Adrenal gland (tissue), 5 donors: Measurements from ENCODE around the gene HS6ST2.

ENCODE experiments used
- POLR2A ChIP-seq, 2 donors: fragments of 450-650 bp; IDR thresholded peaks; one replicate each; pipeline ENCODE4 v1.6.1; 2017; ENCODE audit warnings: antibody characterized with exemption in 2 of 2, mild to moderate bottlenecking in 2 of 2, moderate library complexity in 1 of 2
- TF ChIP-seq, protein P1 (sequence below), 6 experiments: fragments of 450-650 bp in 4 of 6; fragments of 200-600 bp in 2 of 6; sonication (generic) in 1 of 6; IDR thresholded peaks; 1 replicate in 5 of 6; 2 replicates in 1 of 6; pipeline versions ENCODE4 v1.5.1 to v1.8.0; 2016 to 2021; ENCODE audit warnings: antibody characterized with exemption in 6 of 6, mild to moderate bottlenecking in 2 of 6, moderate library complexity in 1 of 6
- donor health status: DM: no; HTN: no; CAD: no.

DNA sequence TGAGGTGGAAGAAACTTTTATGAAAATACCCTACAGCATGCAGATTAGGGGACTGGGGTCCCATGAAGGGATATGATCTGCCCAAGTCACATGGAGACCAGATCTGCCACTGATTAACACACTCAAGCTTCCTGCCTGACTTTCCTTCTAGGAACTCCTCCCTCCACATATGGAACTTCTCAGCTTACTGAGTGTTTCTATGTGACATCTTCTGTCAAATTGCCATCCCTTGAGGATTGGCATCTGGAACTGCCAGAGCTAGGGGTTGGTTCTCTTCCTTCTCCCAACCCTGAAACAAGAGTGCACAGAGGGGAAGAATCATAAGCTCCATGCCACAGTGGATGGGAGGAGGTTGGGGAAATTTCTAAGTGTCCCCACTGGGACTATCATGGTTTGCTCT, 319.0 kb downstream of the HS6ST2 start:
- TF ChIP-seq, protein P1, sequence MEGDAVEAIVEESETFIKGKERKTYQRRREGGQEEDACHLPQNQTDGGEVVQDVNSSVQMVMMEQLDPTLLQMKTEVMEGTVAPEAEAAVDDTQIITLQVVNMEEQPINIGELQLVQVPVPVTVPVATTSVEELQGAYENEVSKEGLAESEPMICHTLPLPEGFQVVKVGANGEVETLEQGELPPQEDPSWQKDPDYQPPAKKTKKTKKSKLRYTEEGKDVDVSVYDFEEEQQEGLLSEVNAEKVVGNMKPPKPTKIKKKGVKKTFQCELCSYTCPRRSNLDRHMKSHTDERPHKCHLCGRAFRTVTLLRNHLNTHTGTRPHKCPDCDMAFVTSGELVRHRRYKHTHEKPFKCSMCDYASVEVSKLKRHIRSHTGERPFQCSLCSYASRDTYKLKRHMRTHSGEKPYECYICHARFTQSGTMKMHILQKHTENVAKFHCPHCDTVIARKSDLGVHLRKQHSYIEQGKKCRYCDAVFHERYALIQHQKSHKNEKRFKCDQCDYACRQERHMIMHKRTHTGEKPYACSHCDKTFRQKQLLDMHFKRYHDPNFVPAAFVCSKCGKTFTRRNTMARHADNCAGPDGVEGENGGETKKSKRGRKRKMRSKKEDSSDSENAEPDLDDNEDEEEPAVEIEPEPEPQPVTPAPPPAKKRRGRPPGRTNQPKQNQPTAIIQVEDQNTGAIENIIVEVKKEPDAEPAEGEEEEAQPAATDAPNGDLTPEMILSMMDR (IDR thresholded peaks at IDR 0.05): no peak
- no peak for TF ChIP-seq POLR2A (IDR thresholded peaks at IDR 0.05)
